ENCODE data around the gene SLC2A11. TPM values are rescaled to one million over a fixed set of nuclear protein-coding genes. Genes with fewer than 3 reads are reported as not detected.

Gene SLC2A11
- total and polyA plus RNA-seq, 10 of the 15 experiments (the other 5 are each of a cell fraction or from before 2014, with no cell fraction given), result 0.98 to 18.3 (median 8.6) TPM

DNA sequence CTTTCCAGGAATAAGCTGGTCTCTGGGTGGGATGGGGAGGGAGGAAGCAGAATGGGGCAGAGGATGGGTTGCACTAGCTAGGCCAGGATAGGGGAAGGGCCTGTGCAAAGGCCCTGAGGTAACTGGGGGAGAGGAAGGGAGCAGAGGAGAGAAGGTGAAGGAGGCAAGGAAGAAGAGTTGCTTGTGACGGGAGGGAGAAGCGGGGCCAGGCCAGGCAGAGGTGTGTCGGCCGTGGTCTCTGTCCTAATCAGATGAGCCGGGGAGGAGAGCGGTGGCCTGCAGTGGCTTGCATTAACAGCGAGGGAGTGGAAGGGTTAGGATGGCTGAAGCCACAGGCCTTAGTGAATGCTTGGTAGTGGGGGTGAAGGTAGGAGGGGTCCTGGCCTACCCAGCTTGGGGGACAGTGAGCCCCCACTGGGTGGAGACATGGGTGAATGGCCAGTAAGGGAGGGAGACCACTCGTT, 12.9 kb upstream of the SLC2A11 start:
- TF ChIP-seq, protein P1, sequence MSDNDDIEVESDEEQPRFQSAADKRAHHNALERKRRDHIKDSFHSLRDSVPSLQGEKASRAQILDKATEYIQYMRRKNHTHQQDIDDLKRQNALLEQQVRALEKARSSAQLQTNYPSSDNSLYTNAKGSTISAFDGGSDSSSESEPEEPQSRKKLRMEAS (IDR thresholded peaks at IDR 0.05; ENCODE audit: low read depth, low read length), result no peak
- TF ChIP-seq HDGF (IDR thresholded peaks at IDR 0.05), result peak; percentile 98
- TF ChIP-seq NBN (IDR thresholded peaks at IDR 0.05), result 0 out of 2 replicates have a peak, but pooled peaks have one; percentile 37
- TF ChIP-seq, protein P2, sequence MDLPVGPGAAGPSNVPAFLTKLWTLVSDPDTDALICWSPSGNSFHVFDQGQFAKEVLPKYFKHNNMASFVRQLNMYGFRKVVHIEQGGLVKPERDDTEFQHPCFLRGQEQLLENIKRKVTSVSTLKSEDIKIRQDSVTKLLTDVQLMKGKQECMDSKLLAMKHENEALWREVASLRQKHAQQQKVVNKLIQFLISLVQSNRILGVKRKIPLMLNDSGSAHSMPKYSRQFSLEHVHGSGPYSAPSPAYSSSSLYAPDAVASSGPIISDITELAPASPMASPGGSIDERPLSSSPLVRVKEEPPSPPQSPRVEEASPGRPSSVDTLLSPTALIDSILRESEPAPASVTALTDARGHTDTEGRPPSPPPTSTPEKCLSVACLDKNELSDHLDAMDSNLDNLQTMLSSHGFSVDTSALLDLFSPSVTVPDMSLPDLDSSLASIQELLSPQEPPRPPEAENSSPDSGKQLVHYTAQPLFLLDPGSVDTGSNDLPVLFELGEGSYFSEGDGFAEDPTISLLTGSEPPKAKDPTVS (IDR thresholded peaks at IDR 0.05; ENCODE audit: low read depth, low read length), result no peak
- TF ChIP-seq NR2F1 (conservative IDR thresholded peaks at IDR 0.05), result no peak
- TF ChIP-seq CBX5 (IDR thresholded peaks at IDR 0.05; ENCODE audit: low read depth), result no peak
- TF ChIP-seq BACH1 (IDR thresholded peaks at IDR 0.05; ENCODE audit: borderline replicate concordance), result no peak
- TF ChIP-seq IRF4 (IDR thresholded peaks at IDR 0.05; ENCODE audit: low read depth, low read length), result no peak
- TF ChIP-seq POLR2AphosphoS5 (IDR thresholded peaks at IDR 0.05; ENCODE audit: low read length), result no peak
- TF ChIP-seq ZBED1 (IDR thresholded peaks at IDR 0.05; ENCODE audit: borderline replicate concordance), result no peak
- TF ChIP-seq, protein P3, sequence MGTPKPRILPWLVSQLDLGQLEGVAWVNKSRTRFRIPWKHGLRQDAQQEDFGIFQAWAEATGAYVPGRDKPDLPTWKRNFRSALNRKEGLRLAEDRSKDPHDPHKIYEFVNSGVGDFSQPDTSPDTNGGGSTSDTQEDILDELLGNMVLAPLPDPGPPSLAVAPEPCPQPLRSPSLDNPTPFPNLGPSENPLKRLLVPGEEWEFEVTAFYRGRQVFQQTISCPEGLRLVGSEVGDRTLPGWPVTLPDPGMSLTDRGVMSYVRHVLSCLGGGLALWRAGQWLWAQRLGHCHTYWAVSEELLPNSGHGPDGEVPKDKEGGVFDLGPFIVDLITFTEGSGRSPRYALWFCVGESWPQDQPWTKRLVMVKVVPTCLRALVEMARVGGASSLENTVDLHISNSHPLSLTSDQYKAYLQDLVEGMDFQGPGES (IDR thresholded peaks at IDR 0.05), result no peak
- no peak for TF ChIP-seq POLR2A (IDR thresholded peaks at IDR 0.05; ENCODE audit: low read depth, low read length)
- TF ChIP-seq, protein P4, sequence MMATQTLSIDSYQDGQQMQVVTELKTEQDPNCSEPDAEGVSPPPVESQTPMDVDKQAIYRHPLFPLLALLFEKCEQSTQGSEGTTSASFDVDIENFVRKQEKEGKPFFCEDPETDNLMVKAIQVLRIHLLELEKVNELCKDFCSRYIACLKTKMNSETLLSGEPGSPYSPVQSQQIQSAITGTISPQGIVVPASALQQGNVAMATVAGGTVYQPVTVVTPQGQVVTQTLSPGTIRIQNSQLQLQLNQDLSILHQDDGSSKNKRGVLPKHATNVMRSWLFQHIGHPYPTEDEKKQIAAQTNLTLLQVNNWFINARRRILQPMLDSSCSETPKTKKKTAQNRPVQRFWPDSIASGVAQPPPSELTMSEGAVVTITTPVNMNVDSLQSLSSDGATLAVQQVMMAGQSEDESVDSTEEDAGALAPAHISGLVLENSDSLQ (IDR thresholded peaks at IDR 0.05), result no peak
- TF ChIP-seq CHD2 (IDR thresholded peaks at IDR 0.05; ENCODE audit: borderline replicate concordance, low read depth, low read length), result no peak
- peak in 1 of 2 experiments; percentile 30; a peak in 2 of 4 replicates for TF ChIP-seq IKZF2 (IDR thresholded peaks at IDR 0.05)
- TF ChIP-seq YY1 (IDR thresholded peaks at IDR 0.05; ENCODE audit: low read depth, low read length), result no peak
- no peak for TF ChIP-seq ZNF622 (IDR thresholded peaks at IDR 0.05)
- no peak for TF ChIP-seq SMAD1 (IDR thresholded peaks at IDR 0.05; ENCODE audit: low read depth, partially characterized antibody)
- TF ChIP-seq IKZF1 (conservative IDR thresholded peaks at IDR 0.05), result peak; percentile 36; the same call in 1 of the 2 replicates
- TF ChIP-seq TCF7 (IDR thresholded peaks at IDR 0.05; ENCODE audit: borderline replicate concordance), result no peak
- no TSS peak for BruUV-seq (replicated peaks)
- ChIA-PET SMC1A (ENCODE audit: uncharacterized antibody, unreplicated experiment) (interaction anchor here (1.0 to 3.4 kb wide), 8 partner anchors 12 to 80 kb away, joined by 3 to 40 read pairs (median 3); partner anchors contain the start of genes CHCHD10, MIF, MMP11 and SLC2A11), RAD21 (ENCODE audit: unreplicated experiment) (interaction anchor here (1.1 to 5.1 kb wide), 8 partner anchors 13 to 107 kb away, joined by 3 to 38 read pairs (median 10); partner anchors contain the start of genes CHCHD10, MIF and SLC2A11), POLR2A (interaction anchor here (0.6 to 4.2 kb wide), 9 partner anchors 8 to 128 kb away, joined by 3 to 21 read pairs (median 6); partner anchors contain the start of genes MIF and SLC2A11), CTCF (interaction anchor here (0.5 to 9.7 kb wide), 12 partner anchors 12 to 1320 kb away, joined by 3 to 197 read pairs (median 5); partner anchors contain the start of genes CHCHD10, MIF and SLC2A11)
- Histone ChIP-seq H4K20me1 (ENCODE audit: control insufficient read depth, insufficient read depth) (no peaks in the 10 kb centered on the region), H3K79me2 (ENCODE audit: control insufficient read depth, insufficient read depth, low read length) (no peaks in the 10 kb centered on the region), H3K4me1 (ENCODE audit: control insufficient read depth, insufficient read depth, low read length) (peaks cover 62% of the 10 kb centered on the region), H3K27ac (ENCODE audit: control insufficient read depth, insufficient read depth) (peak overlapping the region; percentile 28), H3K9me3 (replicated peaks; ENCODE audit: control insufficient read depth, insufficient read depth, low read length) (no peaks in the 10 kb centered on the region), H3K4me3 (peak overlapping the region; percentile 43; the same call in 1 of the 2 replicates), H2AFZ (ENCODE audit: control insufficient read depth, low read depth, low read length) (no peak overlapping the region), H3K27me3 (replicated peaks in 1 of 2; ENCODE audit: control insufficient read depth in 2 of 2, insufficient read depth in 2 of 2, low read length in 1 of 2) (no peaks in the 10 kb centered on the region), H3K36me3 (ENCODE audit: control insufficient read depth in 2 of 2, insufficient read depth in 2 of 2, low read length in 1 of 2) (no peaks in the 10 kb centered on the region), H3K9ac (ENCODE audit: control insufficient read depth, insufficient read depth, low read length) (no peak overlapping the region), H3K4me2 (ENCODE audit: control insufficient read depth, insufficient read depth) (peak overlapping the region; percentile 60)
- in situ Hi-C loops (cut with MboI) (loop anchor here (5.0 kb wide), 2 partner anchors 217 to 297 kb away; no protein-coding TSS in a partner anchor), intact Hi-C loops (cut with micrococcal nuclease; ENCODE audit: unreplicated experiment) (loop anchor here (5.0 kb wide), 1 partner anchor 217 kb away; no protein-coding TSS in a partner anchor)
- WGBS (ENCODE audit: insufficient coverage, insufficient replicate concordance, low lambda C conversion rate, missing lambda C conversion rate), result 68% methylated on average over 8 of the region's 8 CpGs
- peak; percentile 10 for ATAC-seq
- no peak for FAIRE-seq
- no peak for DNase-seq (ENCODE audit: low read depth, low spot score)

Measured in GM12878 (cell line).